GM19099 (cell line): ENCODE measurements around the gene MDM1.

Experiments used
- POLR2A ChIP-seq: IDR thresholded peaks from 3 replicates; pipeline ENCODE4 v1.6.1; 2011; ENCODE audit warnings: low read depth; ENCODE audit not compliant: insufficient read length; ENCODE audit errors: extremely low read depth

The MDM1 gene

GRCh38 chr12:68342966-68343365, 10.8 kb upstream of the MDM1 start:
- TF ChIP-seq POLR2A, result no peak

DNA sequence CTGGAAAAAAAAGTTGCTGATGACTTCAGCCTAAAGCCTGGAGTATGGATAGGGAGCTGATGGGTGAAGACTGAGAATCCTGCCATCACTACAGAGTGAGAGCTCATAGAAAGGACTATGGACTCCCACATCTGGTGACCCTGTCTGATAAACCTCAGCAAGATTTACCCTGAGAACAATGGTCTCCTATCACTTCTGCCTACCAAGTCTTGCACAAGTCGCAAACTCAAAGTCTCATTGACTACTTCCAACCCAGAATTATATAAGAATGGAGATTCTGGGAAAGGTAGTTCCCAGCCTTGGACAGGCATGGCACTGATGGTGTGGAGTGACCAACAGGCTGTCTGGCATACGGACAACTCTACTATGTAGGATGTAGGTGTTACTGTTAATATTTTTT, 9.7 kb upstream of the MDM1 start:
- TF ChIP-seq POLR2A, result no peak

- no peak for TF ChIP-seq POLR2A
These were observed 8.5 kb upstream of the MDM1 start for GRCh38 chr12:68340404-68341270.

DNA sequence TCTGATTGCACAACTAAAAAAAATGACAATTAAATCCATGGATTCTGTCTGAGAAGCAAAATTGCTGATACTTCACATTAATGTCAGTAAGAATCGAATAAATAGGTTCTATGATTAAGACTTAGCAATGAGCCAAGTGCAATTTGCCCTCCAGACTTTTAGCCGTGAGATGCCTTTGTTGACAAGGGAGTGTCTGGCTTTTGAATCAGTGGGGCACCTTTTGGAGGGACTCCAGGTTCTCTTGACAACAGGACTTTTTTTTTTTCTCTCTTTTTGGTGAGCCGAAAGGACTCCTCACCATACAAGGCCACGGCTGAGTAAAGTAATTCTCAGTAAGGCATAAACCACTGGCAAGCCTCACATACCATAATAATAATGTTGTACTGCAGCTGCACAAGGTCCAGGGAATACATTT, 4.7 kb upstream of the MDM1 start:
- TF ChIP-seq POLR2A, result no peak

DNA sequence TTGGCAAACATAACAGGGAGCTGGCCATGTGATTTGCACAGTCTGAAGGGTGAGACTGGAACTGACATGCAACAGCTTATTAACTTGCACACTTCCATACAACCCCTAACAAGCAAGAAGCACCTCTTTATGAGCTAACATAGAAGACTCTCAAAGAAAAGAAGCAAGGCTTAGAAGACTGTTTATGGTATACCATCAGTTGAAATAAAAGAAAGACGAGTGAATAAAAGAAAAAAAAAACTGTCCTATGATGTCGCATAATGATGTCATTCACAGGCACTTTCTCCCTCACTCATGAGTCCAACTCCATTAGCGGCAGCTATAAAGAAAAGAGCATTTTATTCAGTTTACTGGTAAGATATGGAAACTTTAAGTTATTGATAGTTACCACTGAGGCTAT, 3.3 kb upstream of the MDM1 start:
- TF ChIP-seq POLR2A, result no peak

DNA sequence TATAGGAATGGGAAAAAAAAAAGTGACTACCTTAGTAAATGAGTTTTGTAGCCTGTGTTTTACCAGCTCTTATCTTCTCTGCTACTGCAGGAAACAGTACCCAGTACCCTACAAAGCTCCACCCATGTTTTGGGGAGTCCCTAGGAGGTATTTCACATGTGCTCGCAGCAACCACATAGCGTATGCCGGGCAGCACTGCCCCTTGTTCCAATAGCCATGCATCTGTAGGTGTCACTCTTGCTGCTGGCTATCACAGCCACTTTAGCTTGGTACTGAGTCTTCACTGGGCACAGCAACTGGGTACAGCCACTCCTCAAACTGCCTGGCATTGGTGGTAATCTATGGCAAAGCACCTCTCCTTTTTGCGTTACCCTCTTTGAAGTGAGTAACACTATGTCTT, 2.0 kb upstream of the MDM1 start:
- no peak for TF ChIP-seq POLR2A

DNA sequence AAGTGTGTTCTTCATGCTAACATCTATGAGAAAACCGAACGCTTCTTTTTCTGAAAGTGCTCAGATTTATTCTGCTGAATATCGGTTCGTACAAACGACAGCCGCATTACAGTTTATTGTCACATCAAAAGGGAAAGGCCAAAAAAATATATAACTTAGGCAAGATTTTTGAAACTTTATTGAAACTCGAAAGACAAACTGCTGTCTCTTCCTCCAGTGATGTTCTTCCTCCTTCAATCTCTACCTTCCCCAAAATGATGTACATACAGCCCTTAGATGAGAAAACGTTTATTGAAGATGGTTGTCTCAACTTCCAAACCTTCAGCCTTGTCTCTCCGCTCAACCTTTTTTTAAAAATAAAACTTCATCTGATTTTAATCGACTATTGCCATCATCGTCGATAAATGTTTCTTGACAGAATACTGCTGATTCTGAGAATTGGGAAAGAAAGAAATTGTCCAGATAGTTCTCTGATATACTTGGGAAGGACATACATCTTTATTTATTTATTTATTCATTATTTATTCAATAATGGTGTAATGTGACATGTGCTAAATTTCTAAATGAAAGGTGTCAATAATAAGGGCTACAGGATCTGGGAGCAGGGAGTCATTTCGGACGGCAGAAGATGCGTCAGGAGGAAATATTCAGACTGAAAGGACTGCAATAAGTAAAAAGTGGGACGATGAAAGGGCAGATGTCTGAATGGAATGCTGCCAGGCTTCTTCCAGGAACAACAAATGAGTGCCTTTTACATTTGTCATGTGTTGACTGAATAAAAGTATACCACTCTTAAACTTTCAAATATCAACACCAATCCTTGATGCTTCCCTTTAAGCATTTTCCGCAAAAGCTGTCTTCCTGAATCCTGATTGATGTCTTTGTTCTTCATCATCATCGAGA, 817 bp upstream of the MDM1 start:
- no peak for TF ChIP-seq POLR2A

- no peak for TF ChIP-seq POLR2A
These were observed 678 bp downstream of the MDM1 start for GRCh38 chr12:68331500-68331868.

- TF ChIP-seq POLR2A, result no peak
These were observed 4.3 kb downstream of the MDM1 start for GRCh38 chr12:68327896-68328295.

DNA sequence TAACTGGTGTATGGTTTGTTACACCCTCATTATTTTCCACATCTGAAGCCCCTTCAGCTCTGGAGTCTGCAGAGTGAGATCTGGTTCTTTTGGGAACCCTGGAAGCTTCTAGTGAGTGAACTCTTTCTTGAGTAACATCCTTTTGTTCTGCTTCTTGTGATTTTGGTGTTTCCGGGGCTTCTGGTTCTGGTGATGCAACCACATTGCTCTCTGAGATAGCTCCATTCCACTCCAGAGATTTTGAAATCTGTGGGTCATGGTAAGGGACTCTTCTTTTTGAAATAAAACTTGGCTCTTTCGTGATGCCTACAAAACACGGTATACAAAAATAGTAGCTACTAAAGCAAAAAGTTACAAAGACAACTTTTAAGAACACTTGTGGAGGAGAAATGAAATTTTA, 5.4 kb downstream of the MDM1 start:
- TF ChIP-seq POLR2A, result no peak

GRCh38 chr12:68325966-68326365, 6.2 kb downstream of the MDM1 start:
- TF ChIP-seq POLR2A, result no peak

- no peak for TF ChIP-seq POLR2A
These were observed 7.6 kb downstream of the MDM1 start for GRCh38 chr12:68324531-68324930.

DNA sequence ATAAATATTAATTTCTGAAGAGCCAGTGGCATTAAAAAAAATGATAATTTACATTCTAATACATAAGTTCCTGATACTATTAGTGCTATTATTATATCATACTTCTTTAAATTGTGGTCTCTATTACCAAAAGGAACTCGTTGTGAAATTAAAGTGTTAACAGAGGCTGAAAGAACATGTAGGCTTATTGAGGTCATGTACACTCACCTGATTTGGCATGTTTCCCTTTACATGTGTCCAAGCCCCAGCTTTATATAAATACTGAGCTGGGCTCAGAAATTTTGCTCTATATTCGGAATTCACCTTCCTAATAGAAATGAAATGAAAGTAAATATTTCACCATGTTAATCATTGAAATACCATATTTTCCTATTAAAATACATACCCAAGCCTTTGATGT, 11.0 kb downstream of the MDM1 start:
- no peak for TF ChIP-seq POLR2A

- no peak for TF ChIP-seq POLR2A
These were observed 12.1 kb downstream of the MDM1 start for GRCh38 chr12:68319988-68320623.

GRCh38 chr12:68317047-68317667, 15.0 kb downstream of the MDM1 start:
- TF ChIP-seq POLR2A, result no peak
